Ovary (tissue), 9 donors: ENCODE results near the gene ZSCAN5A. TPM values are rescaled to one million over a fixed set of nuclear protein-coding genes. Genes with fewer than 3 reads are reported as not detected.

Experiments
- DNase-seq, 5 donors: peaks; one replicate each; pipeline ENCODE4 v3.0.0-alpha.2; 2019 to 2020
- H3K27ac ChIP-seq, 2 donors: fragments of 200-600 bp; one replicate each; pipeline versions ENCODE4 v1.5.1 to v1.8.0; 2019 to 2022
- H3K27me3 ChIP-seq: fragments of 200-600 bp; one replicate; pipeline ENCODE4 v1.8.0; 2022
- H3K36me3 ChIP-seq: fragments of 200-600 bp; sonication (generic); one replicate; pipeline ENCODE4 v1.5.1; 2019
- H3K4me1 ChIP-seq: one replicate; pipeline ENCODE4 v1.8.1; 2013; ENCODE audit warnings: mild to moderate bottlenecking, moderate library complexity; ENCODE audit not compliant: insufficient read depth
- H3K4me3 ChIP-seq: fragments of 200-600 bp; sonication (generic); one replicate; pipeline ENCODE4 v1.5.1; 2017
- H3K9me3 ChIP-seq, 2 donors: fragments of 200-600 bp in 1 of 2; sonication (generic) in 1 of 2; one replicate each; pipeline versions ENCODE4 v1.5.1 to v1.8.1; 2013 to 2019; ENCODE audit warnings: mild to moderate bottlenecking in 1 of 2, moderate library complexity in 1 of 2
- CTCF ChIP-seq, 3 donors: fragments of 450-650 bp in 2 of 3; fragments of 200-600 bp in 1 of 3; IDR thresholded peaks; one replicate each; pipeline versions ENCODE4 v1.5.1 to v1.8.0; 2016 to 2022; ENCODE audit warnings: antibody characterized with exemption in 3 of 3, mild to moderate bottlenecking in 1 of 3
- EP300 ChIP-seq: sonication (generic); formaldehyde crosslinking; IDR thresholded peaks from one replicate; pipeline ENCODE4 v1.6.1; 2017; ENCODE audit warnings: antibody characterized with exemption
- POLR2A ChIP-seq: fragments of 450-650 bp; IDR thresholded peaks from one replicate; pipeline ENCODE4 v1.6.1; 2017; ENCODE audit warnings: antibody characterized with exemption, mild to moderate bottlenecking, moderate library complexity
- WGBS, 3 donors: extraction: QIAGEN DNeasy Blood & Tissue Kit in 1 of 3; methylation state at CpG; one replicate each; pipeline versions ENCODE4 v1.1.5 to v1.1.7; 2013 to 2017; 5-methylcytosine and 5-hydroxymethylcytosine counted together
- intact Hi-C, 4 donors: fragments of 100-400 bp; cut with DNase I; formaldehyde crosslinking; loops; one replicate each; pipeline versions ENCODE4 v1.11.0 to v1.15.1; 2022 to 2023
- polyA plus RNA-seq, 2 donors: library from polyadenylated mRNA; stranded (reverse); fragments of 200-250 nt in 1 of 2; fragments of 350-450 nt in 1 of 2; fragmentation: Illumina TruSeq in 1 of 2; extraction: RNeasy Lipid Tissue Mini Kit (QIAGEN cat#74804) in 1 of 2; gene quantifications; one replicate each; pipeline ENCODE4 v1.2.3, GENCODE V29; 2013 to 2014
- small RNA-seq: library from RNA; depleted of rRNA; stranded (forward); fragments of <200 nt; gene quantifications from one replicate; pipeline ENCODE3, GENCODE V24; 2016
- total RNA-seq, 7 donors: library from RNA; depleted of rRNA in 2 of 7; stranded (reverse); fragments of >200 nt in 2 of 7; fragmentation: NEBNext Ultra II Directional in 3 of 7; extraction: Animal tissue kit (Norgen Biotek cat#: 25700) in 3 of 7; gene quantifications; one replicate each; pipeline versions ENCODE4 v1.1.0 to v1.2.4, GENCODE V29; 2016 to 2023
- donor health status: DM: no; HTN: no; CAD: no; lungs with moderate emphysema.
- donor health status: DM: no; HTN: no; CAD: no.
- donor health status: Bipolar disorder and iron deficiency.
- donor health status: DM: yes; HTN: yes; CAD: no.
- donor health status: DM: no; HTN: no; CAD: no.
- donor health status: DM: yes; HTN: yes; CAD: no.

The ZSCAN5A gene
- total and polyA plus RNA-seq, 9 donors, result 4.6 to 25.7 (median 11.5) TPM

GRCh38 chr19:56174550-56174949 is 140.1 kb downstream of the ZSCAN5A start:
- Histone ChIP-seq H3K4me3 (no peak overlapping the region), H3K27ac (no peak overlapping the region), H3K9me3 (no peaks in the 10 kb centered on the region), H3K36me3 (no peaks in the 10 kb centered on the region), H3K27me3 (no peaks in the 10 kb centered on the region), H3K4me1 (no peaks in the 10 kb centered on the region)
- no peak for DNase-seq
- intact Hi-C loops, result loop anchor here in 3 of 4 donors (5.0 to 10.0 kb wide), 2 partner anchors 97 to 100 kb away; no protein-coding TSS in a partner anchor
- WGBS, 3 donors, result 24 to 40% (median 26%) methylated on average over 11 of the region's 11 CpGs
- TF ChIP-seq POLR2A, result no peak
- TF ChIP-seq EP300, result no peak
- TF ChIP-seq CTCF (IDR thresholded peaks at IDR 0.05), result no peak

GRCh38 chr19:56174086-56174485 is 140.6 kb downstream of the ZSCAN5A start:
- no peaks in the 10 kb centered on the region for H3K36me3 ChIP-seq
- no peak for TF ChIP-seq CTCF (IDR thresholded peaks at IDR 0.05)
- no peak for TF ChIP-seq EP300
- no peak for TF ChIP-seq POLR2A
- H3K4me1 ChIP-seq, result no peaks in the 10 kb centered on the region
- intact Hi-C loops, result loop anchor here in 3 of 4 donors (5.0 to 10.0 kb wide), 2 partner anchors 97 to 99 kb away; no protein-coding TSS in a partner anchor
- no peaks in the 10 kb centered on the region for H3K27me3 ChIP-seq
- no peak overlapping the region for H3K27ac ChIP-seq
- no peaks in the 10 kb centered on the region for H3K9me3 ChIP-seq
- H3K4me3 ChIP-seq, result no peak overlapping the region
- 6 to 8% (median 8%) methylated on average over 9 of the region's 9 CpGs for WGBS, 3 donors
- no peak for DNase-seq

Small RNA genes within 50 kb of the gene (small RNA-seq; reads per million reads assigned to genes)
- not detected for gene RF00019

Other genes with a start within 250 kb of the ZSCAN5A start
- 10 to 100 TPM; 10.4 to 36.8 (median 27.5) TPM for gene ZNF787, start 193.5 kb downstream of the ZSCAN5A start, total RNA-seq
- 10 to 100 TPM in 1 of 2 donors, 1 to 10 TPM in 1; 3.0 to 20.4 TPM for gene ZNF787, start 193.5 kb downstream of the ZSCAN5A start, polyA plus RNA-seq
- gene ZNF444, start 173.6 kb downstream of the ZSCAN5A start, total RNA-seq, result 10 to 100 TPM; 27.4 to 48.2 (median 38.2) TPM
- gene ZNF444, start 173.6 kb downstream of the ZSCAN5A start, polyA plus RNA-seq, result 10 to 100 TPM in 1 of 2 donors, 1 to 10 TPM in 1; 7.3 to 25.5 TPM
- gene GALP, start 138.8 kb downstream of the ZSCAN5A start, total RNA-seq, result not detected
- gene GALP, start 138.8 kb downstream of the ZSCAN5A start, polyA plus RNA-seq, result not detected
- gene ZSCAN5B, start 117.1 kb downstream of the ZSCAN5A start, total RNA-seq, result under 1 TPM in 1 of 7 donors, not detected in 6; 0.22 TPM
- not detected for gene ZSCAN5B, start 117.1 kb downstream of the ZSCAN5A start, polyA plus RNA-seq
- gene ZSCAN5C, start 112.6 kb downstream of the ZSCAN5A start, total RNA-seq, result not detected
- gene ZSCAN5C, start 112.6 kb downstream of the ZSCAN5A start, polyA plus RNA-seq, result not detected
- gene EDDM13, start 42.1 kb downstream of the ZSCAN5A start, total RNA-seq, result not detected
- under 1 TPM in 1 of 2 donors, not detected in 1; 0.28 TPM for gene EDDM13, start 42.1 kb downstream of the ZSCAN5A start, polyA plus RNA-seq
- 10 to 100 TPM in 2 of 7 donors, 1 to 10 TPM in 5; 4.6 to 11.1 (median 8.3) TPM for gene ZNF582, start 78.7 kb upstream of the ZSCAN5A start, total RNA-seq
- 1 to 10 TPM; 4.6 to 7.9 TPM for gene ZNF582, start 78.7 kb upstream of the ZSCAN5A start, polyA plus RNA-seq
- gene ZNF583, start 89.5 kb upstream of the ZSCAN5A start, total RNA-seq, result 10 to 100 TPM in 5 of 7 donors, 1 to 10 TPM in 2; 5.9 to 12.5 (median 10.7) TPM
- 1 to 10 TPM; 4.0 to 6.8 TPM for gene ZNF583, start 89.5 kb upstream of the ZSCAN5A start, polyA plus RNA-seq
- 10 to 100 TPM in 4 of 7 donors, 1 to 10 TPM in 3; 5.5 to 12.8 (median 10.2) TPM for gene ZNF667, start 162.5 kb upstream of the ZSCAN5A start, total RNA-seq
- gene ZNF667, start 162.5 kb upstream of the ZSCAN5A start, polyA plus RNA-seq, result 1 to 10 TPM; 4.5 to 9.8 TPM
- gene ZNF471, start 193.0 kb upstream of the ZSCAN5A start, total RNA-seq, result 10 to 100 TPM in 5 of 7 donors, 1 to 10 TPM in 2; 5.9 to 22.4 (median 14.7) TPM
- gene ZNF471, start 193.0 kb upstream of the ZSCAN5A start, polyA plus RNA-seq, result 1 to 10 TPM; 6.4 to 10.0 TPM
- gene ZFP28, start 224.1 kb upstream of the ZSCAN5A start, total RNA-seq, result 10 to 100 TPM in 6 of 7 donors, 1 to 10 TPM in 1; 4.9 to 15.7 (median 13.5) TPM
- gene ZFP28, start 224.1 kb upstream of the ZSCAN5A start, polyA plus RNA-seq, result 10 to 100 TPM in 1 of 2 donors, 1 to 10 TPM in 1; 9.2 to 12.7 TPM